ENCODE results near the gene COL4A2.
"Not testable (repeated sequence)": the region's sequence is repeated elsewhere in the genome, so short reads cannot be mapped to it uniquely, and the experiment has no call there.

COL4A2 gene

DNA sequence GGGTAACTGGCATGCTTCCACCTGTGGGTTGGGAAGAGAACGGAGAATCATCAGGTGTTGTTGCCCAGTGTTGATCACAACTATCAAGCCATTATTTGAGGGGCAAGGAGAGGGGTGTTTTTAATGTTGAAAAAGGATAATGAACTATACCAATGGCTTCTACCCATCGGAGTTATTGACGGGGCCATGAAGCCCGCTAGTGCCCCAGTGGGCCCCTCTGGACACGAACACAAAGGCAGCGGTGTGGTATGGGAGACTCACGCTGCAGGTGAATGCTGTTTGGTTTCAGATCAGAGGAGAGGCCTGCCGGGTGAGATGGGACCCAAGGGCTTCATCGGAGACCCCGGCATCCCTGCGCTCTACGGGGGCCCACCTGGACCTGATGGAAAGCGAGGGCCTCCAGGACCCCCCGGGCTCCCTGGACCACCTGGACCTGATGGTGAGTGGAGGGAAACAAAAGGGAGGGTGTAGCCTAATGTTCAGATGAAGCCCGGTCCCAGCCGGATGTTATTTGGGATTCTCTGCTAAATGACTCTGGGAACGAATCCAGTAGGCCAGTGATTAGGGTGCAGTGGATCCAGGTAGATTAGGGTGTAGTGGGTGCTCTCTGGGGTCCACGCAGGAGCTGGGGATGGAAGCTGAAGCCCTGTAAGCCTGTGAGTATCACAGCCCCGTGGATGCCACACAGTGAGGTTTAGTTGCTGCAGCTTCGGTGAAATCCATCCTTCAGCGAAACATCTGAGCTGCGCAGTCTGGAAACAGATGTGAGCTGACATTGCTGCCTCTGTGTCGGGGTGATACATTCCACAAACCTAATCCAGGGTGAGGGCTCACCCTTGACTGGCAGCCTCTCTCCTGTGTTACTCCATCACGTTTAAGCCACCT, 143.2 kb downstream of the COL4A2 start:
- no peaks in the 10 kb centered on the region for H3K27me3 ChIP-seq (ENCODE audit: insufficient read depth, low read length)
- H2AFZ ChIP-seq (ENCODE audit: low read depth, low read length), result no peak overlapping the region
- no peak overlapping the region for H3K4me3 ChIP-seq (ENCODE audit: low read length)
- H3K9me3 ChIP-seq (ENCODE audit: low read length), result no peaks in the 10 kb centered on the region
- peaks cover 19% of the 10 kb centered on the region for H3K4me1 ChIP-seq (ENCODE audit: insufficient read depth, low read length)
- H3K36me3 ChIP-seq (ENCODE audit: insufficient read depth, low read length), result peaks cover 37% of the 10 kb centered on the region

DNA sequence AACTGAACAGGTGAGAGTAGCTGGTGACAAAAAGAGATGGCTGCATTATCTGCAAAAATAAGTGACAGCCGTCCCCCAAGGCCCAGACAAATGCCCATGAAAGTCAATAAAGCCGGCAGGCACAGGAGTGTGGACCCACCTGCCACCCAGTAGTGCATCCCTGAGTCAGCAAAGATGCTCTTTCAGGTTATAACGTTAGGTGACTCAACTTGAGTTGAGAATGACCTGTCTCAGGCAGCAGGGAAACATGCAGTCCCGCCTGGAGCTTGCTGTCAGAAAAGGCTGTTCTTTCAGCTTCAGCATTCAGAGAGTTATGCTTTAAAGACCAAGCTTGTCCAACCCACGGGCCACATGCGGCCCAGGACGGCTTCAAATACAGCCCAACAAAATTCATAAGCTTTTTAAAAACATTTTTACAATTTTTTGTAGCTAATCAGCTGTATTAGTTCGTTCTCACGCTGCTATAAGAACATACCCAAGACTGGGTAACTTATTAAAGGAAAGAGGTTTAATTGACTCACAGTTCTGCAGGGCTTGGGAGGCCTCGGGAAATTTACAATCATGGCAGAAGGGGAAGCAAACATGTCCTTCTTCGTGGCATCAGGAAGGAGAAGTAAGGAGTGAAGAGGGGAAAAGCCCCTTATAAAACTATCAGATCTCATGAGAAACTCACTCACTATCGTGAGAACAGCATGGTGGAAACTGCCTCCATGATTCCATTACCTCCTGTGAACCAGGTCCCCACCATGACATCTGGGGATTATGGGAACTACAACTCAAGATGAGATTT, 144.1 kb downstream of the COL4A2 start:
- H3K36me3 ChIP-seq (ENCODE audit: insufficient read depth, low read length), result peaks cover 32% of the 10 kb centered on the region
- H3K4me3 ChIP-seq (ENCODE audit: low read length), result no peak overlapping the region
- peaks cover 25% of the 10 kb centered on the region for H3K4me1 ChIP-seq (ENCODE audit: insufficient read depth, low read length)
- no peaks in the 10 kb centered on the region for H3K9me3 ChIP-seq (ENCODE audit: low read length)
- no peak overlapping the region for H2AFZ ChIP-seq (ENCODE audit: low read depth, low read length)
- H3K27me3 ChIP-seq (ENCODE audit: insufficient read depth, low read length), result no peaks in the 10 kb centered on the region

GRCh38 chr13:110453091-110453490, 146.0 kb downstream of the COL4A2 start:
- H3K27me3 ChIP-seq (ENCODE audit: insufficient read depth, low read length); H3K4me3 ChIP-seq (ENCODE audit: low read length); H3K9me3 ChIP-seq (ENCODE audit: low read length); H2AFZ ChIP-seq (ENCODE audit: low read depth, low read length): not testable (repeated sequence)
- Histone ChIP-seq H3K4me1 (ENCODE audit: insufficient read depth, low read length) (peaks cover 25% of the 10 kb centered on the region), H3K36me3 (ENCODE audit: insufficient read depth, low read length) (peaks cover 16% of the 10 kb centered on the region)

- H3K36me3 ChIP-seq (ENCODE audit: insufficient read depth, low read length), result peaks cover 16% of the 10 kb centered on the region
Measured at GRCh38 chr13:110453797-110454196, 146.7 kb downstream of the COL4A2 start.

DNA sequence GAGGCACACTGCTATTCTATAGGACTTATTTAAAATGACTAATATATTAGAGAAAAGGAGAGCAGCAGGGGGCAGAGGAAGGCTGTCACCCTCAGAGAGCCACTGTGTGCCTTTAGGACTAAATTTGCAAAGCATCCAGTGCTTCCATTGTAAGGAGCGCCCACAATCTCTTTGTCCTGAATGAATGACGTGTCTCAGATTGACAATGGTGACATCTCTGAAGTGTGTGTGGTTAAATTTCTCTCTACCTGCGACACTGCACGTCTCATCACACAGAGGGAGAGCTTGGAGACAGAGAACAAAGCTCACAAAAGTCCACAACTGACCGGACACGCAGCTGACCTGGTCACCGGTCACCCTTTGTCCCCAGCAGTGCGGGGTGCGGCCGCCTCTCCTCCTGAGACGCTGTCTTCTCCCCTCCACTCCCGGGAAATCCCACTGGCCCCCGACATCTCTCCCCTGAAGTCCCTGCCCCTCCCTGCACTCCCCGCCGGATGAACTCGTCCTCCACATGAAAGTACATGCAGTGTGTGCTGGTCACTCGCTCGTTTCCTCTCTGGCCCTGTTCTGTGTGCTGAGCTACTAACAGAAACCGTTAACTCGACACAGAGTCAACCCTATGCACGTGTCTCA, 147.3 kb downstream of the COL4A2 start:
- peaks cover 16% of the 10 kb centered on the region for H3K36me3 ChIP-seq (ENCODE audit: insufficient read depth, low read length)
- H3K27me3 ChIP-seq (ENCODE audit: insufficient read depth, low read length), result no peaks in the 10 kb centered on the region
- no peak overlapping the region for H2AFZ ChIP-seq (ENCODE audit: low read depth, low read length)
- peaks cover 25% of the 10 kb centered on the region for H3K4me1 ChIP-seq (ENCODE audit: insufficient read depth, low read length)
- no peaks in the 10 kb centered on the region for H3K9me3 ChIP-seq (ENCODE audit: low read length)
- no peak overlapping the region for H3K4me3 ChIP-seq (ENCODE audit: low read length)

More at GRCh38 chr13:110453797-110454196, 146.7 kb downstream of the COL4A2 start:
- H3K27me3 ChIP-seq (ENCODE audit: insufficient read depth, low read length), result no peaks in the 10 kb centered on the region
- no peak overlapping the region for H3K4me3 ChIP-seq (ENCODE audit: low read length)
- H3K4me1 ChIP-seq (ENCODE audit: insufficient read depth, low read length), result peaks cover 25% of the 10 kb centered on the region
- H2AFZ ChIP-seq (ENCODE audit: low read depth, low read length), result no peak overlapping the region
- no peaks in the 10 kb centered on the region for H3K9me3 ChIP-seq (ENCODE audit: low read length)

- H3K36me3 ChIP-seq (ENCODE audit: insufficient read depth, low read length), result peaks cover 10% of the 10 kb centered on the region
Measured at GRCh38 chr13:110454956-110455355, 147.9 kb downstream of the COL4A2 start.

DNA sequence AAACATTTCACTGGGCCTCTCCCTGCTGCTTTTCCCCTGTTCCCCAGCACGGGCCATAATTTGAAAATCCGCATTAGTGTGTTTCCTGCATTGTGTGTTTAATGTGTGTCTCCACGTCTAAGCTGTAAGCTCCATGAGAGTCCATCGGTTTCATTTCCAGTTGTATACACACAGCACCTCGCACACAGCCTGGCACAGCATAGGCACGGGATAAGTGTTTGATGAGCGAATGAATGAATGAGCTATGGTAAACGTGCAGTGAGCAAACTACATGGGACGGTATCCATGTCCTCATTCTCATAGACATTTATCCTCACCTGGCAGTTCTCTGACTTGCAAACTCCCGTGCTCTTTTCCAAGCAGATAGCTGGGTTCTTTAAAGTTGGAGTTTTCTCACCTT, 148.4 kb downstream of the COL4A2 start:
- no peak overlapping the region for H3K4me3 ChIP-seq (ENCODE audit: low read length)
- no peaks in the 10 kb centered on the region for H3K9me3 ChIP-seq (ENCODE audit: low read length)
- H3K4me1 ChIP-seq (ENCODE audit: insufficient read depth, low read length), result peaks cover 25% of the 10 kb centered on the region
- H2AFZ ChIP-seq (ENCODE audit: low read depth, low read length), result no peak overlapping the region
- H3K36me3 ChIP-seq (ENCODE audit: insufficient read depth, low read length), result peaks cover 8% of the 10 kb centered on the region
- H3K27me3 ChIP-seq (ENCODE audit: insufficient read depth, low read length), result no peaks in the 10 kb centered on the region

More at GRCh38 chr13:110454956-110455355, 147.9 kb downstream of the COL4A2 start:
- Histone ChIP-seq H3K27me3 (ENCODE audit: insufficient read depth, low read length) (no peaks in the 10 kb centered on the region), H2AFZ (ENCODE audit: low read depth, low read length) (no peak overlapping the region), H3K4me3 (ENCODE audit: low read length) (no peak overlapping the region), H3K4me1 (ENCODE audit: insufficient read depth, low read length) (peaks cover 25% of the 10 kb centered on the region), H3K9me3 (ENCODE audit: low read length) (no peaks in the 10 kb centered on the region)

GRCh38 chr13:110455941-110456340, 148.9 kb downstream of the COL4A2 start:
- H3K27me3 ChIP-seq (ENCODE audit: insufficient read depth, low read length), result no peaks in the 10 kb centered on the region
- H3K4me3 ChIP-seq (ENCODE audit: low read length), result no peak overlapping the region
- H2AFZ ChIP-seq (ENCODE audit: low read depth, low read length), result no peak overlapping the region
- no peaks in the 10 kb centered on the region for H3K9me3 ChIP-seq (ENCODE audit: low read length)
- peaks cover 5% of the 10 kb centered on the region for H3K36me3 ChIP-seq (ENCODE audit: insufficient read depth, low read length)
- H3K4me1 ChIP-seq (ENCODE audit: insufficient read depth, low read length), result peaks cover 25% of the 10 kb centered on the region

DNA sequence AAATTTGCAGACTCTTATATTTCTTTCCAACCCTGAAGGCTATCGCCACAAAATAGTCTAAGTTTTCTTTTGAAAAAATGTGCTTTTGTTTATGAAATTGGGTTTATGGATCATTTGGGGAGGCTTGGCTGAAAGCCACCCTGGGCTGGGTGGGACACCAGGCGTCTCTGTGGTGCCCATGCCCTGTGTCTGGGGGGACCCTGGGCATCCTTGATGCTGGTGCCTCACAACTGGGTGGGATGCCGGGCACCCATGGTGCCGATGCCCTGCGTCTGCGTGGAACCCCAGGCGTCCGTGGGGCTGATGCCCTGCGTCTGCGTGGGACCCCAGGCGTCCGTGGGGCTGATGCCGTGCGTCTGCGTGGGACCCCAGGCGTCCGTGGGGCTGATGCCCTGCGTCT, 149.5 kb downstream of the COL4A2 start:
- Histone ChIP-seq H3K4me3 (ENCODE audit: low read length) (no peak overlapping the region), H3K27me3 (ENCODE audit: insufficient read depth, low read length) (no peaks in the 10 kb centered on the region), H2AFZ (ENCODE audit: low read depth, low read length) (no peak overlapping the region), H3K4me1 (ENCODE audit: insufficient read depth, low read length) (peaks cover 25% of the 10 kb centered on the region), H3K9me3 (ENCODE audit: low read length) (no peaks in the 10 kb centered on the region), H3K36me3 (ENCODE audit: insufficient read depth, low read length) (peaks cover 6% of the 10 kb centered on the region)

GRCh38 chr13:110457361-110457760, 150.3 kb downstream of the COL4A2 start:
- Histone ChIP-seq H3K4me1 (ENCODE audit: insufficient read depth, low read length) (peaks cover 25% of the 10 kb centered on the region), H2AFZ (ENCODE audit: low read depth, low read length) (no peak overlapping the region), H3K9me3 (ENCODE audit: low read length) (no peaks in the 10 kb centered on the region), H3K36me3 (ENCODE audit: insufficient read depth, low read length) (peaks cover 13% of the 10 kb centered on the region), H3K4me3 (ENCODE audit: low read length) (no peak overlapping the region), H3K27me3 (ENCODE audit: insufficient read depth, low read length) (no peaks in the 10 kb centered on the region)

- no peak overlapping the region for H2AFZ ChIP-seq (ENCODE audit: low read depth, low read length)
- H3K4me1 ChIP-seq (ENCODE audit: insufficient read depth, low read length), result peaks cover 25% of the 10 kb centered on the region
- H3K36me3 ChIP-seq (ENCODE audit: insufficient read depth, low read length), result peaks cover 14% of the 10 kb centered on the region
- no peaks in the 10 kb centered on the region for H3K9me3 ChIP-seq (ENCODE audit: low read length)
- H3K27me3 ChIP-seq (ENCODE audit: insufficient read depth, low read length), result no peaks in the 10 kb centered on the region
- H3K4me3 ChIP-seq (ENCODE audit: low read length), result no peak overlapping the region
Measured at GRCh38 chr13:110458017-110458416, 150.9 kb downstream of the COL4A2 start.

DNA sequence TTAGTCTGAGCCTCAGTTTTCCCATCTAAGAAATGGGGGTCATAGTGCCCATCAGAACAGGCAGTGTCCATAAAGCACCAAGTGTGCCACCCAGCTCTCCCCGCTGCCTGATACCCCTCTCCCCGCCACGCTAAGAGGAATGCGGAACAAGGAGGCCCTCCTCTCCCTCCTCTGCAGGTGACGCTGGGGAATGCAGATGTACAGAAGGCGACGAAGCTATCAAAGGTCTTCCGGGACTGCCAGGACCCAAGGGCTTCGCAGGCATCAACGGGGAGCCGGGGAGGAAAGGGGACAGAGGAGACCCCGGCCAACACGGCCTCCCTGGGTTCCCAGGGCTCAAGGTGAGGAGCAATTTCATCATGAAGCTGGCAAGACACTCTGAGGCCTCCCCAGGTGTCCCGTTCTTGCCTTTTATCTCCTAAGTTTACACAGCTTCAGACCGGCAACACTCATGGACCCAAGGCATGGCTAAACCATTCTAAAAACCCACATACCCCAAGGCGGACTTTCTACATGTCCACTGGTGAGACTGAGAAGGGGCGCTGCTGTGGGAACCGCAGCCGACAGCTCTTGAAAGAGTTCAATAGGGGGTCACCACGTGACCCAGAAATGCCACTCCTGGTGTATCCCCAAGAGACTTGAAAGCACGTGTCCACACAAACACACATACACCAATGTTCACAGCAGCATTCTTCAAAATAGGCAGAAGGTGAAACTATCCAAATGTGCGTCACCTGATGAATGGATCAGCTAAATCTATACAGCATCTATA, 151.7 kb downstream of the COL4A2 start:
- H3K9me3 ChIP-seq (ENCODE audit: low read length), result no peaks in the 10 kb centered on the region
- H3K4me3 ChIP-seq (ENCODE audit: low read length), result no peak overlapping the region
- H3K36me3 ChIP-seq (ENCODE audit: insufficient read depth, low read length), result peaks cover 14% of the 10 kb centered on the region
- peaks cover 19% of the 10 kb centered on the region for H3K4me1 ChIP-seq (ENCODE audit: insufficient read depth, low read length)
- H2AFZ ChIP-seq (ENCODE audit: low read depth, low read length), result no peak overlapping the region
- no peaks in the 10 kb centered on the region for H3K27me3 ChIP-seq (ENCODE audit: insufficient read depth, low read length)

Data from neuron (in vitro differentiated cells).